ENCODE results near the gene DHRSX. TPM values are rescaled to one million over a fixed set of nuclear protein-coding genes. Genes with fewer than 3 reads are reported as not detected.

Gene DHRSX
- polyA plus RNA-seq, 2 of the 4 experiments (the other 2 are of a cell fraction) = 32.1 to 56.3 TPM

DNA sequence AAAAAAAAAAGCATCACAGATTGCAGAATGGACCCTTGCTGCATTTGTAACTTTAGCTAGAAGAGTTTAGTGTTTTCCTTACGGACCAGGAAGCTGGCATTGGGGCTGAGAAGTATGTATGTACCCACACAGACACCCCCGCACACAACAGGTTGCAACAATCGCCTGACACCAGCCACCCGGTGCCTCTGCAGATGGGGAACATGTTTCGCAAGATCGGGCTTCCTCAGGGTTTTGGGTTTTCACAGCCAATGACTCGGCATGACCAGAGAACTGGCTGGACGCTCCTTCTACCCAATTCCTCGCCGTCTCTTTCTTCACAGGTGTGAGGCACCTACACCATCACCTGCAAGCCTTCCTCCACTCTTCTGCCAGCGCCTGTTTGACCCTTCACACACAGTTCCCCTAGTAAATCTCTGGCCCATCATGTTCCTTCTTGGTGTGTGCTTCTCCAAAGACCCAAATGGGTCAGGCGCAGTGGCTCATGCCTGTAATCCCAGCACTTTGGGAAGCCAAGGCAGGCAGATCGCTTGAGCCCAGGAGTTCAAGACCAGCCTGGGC, 70.4 kb downstream of the DHRSX start:
- H3K9me3 ChIP-seq = no peaks in the 10 kb centered on the region
- TF ChIP-seq, protein P1, sequence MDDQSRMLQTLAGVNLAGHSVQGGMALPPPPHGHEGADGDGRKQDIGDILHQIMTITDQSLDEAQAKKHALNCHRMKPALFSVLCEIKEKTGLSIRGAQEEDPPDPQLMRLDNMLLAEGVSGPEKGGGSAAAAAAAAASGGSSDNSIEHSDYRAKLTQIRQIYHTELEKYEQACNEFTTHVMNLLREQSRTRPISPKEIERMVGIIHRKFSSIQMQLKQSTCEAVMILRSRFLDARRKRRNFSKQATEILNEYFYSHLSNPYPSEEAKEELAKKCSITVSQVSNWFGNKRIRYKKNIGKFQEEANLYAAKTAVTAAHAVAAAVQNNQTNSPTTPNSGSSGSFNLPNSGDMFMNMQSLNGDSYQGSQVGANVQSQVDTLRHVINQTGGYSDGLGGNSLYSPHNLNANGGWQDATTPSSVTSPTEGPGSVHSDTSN (IDR thresholded peaks at IDR 0.05) = no peak
- TF ChIP-seq CEBPB (IDR thresholded peaks at IDR 0.05) = peak in 1 of 2 experiments; percentile 48; a peak in 1 of 4 replicates
- FAIRE-seq = no peak
- no peak for DNase-seq (ENCODE audit: low read depth in 1 of 2, low spot score in 1 of 2)
- ATAC-seq = no peak
- ChIA-PET CTCF (no interaction called here), POLR2A (no interaction called here)
- no peak overlapping the region for H3K4me2 ChIP-seq
- 78% methylated on average over 13 of the region's 13 CpGs for WGBS (ENCODE audit: missing lambda C conversion rate)
- no peak overlapping the region for H3K4me3 ChIP-seq
- no peaks in the 10 kb centered on the region; the same call in 2 of the 3 replicates for H3K4me1 ChIP-seq
- H3K27ac ChIP-seq = peak overlapping the region in 1 of 2 experiments; percentile 54; a peak in 2 of 6 replicates

- Histone ChIP-seq H3K4me2 (no peak overlapping the region), H3K4me1 (no peaks in the 10 kb centered on the region; the same call in 2 of the 3 replicates), H3K9me3 (no peaks in the 10 kb centered on the region), H3K27ac (no peak overlapping the region), H3K4me3 (no peak overlapping the region)
- TF ChIP-seq MAZ (IDR thresholded peaks at IDR 0.05; ENCODE audit: borderline replicate concordance, low read depth, low read length) = no peak
- TF ChIP-seq, protein P2, sequence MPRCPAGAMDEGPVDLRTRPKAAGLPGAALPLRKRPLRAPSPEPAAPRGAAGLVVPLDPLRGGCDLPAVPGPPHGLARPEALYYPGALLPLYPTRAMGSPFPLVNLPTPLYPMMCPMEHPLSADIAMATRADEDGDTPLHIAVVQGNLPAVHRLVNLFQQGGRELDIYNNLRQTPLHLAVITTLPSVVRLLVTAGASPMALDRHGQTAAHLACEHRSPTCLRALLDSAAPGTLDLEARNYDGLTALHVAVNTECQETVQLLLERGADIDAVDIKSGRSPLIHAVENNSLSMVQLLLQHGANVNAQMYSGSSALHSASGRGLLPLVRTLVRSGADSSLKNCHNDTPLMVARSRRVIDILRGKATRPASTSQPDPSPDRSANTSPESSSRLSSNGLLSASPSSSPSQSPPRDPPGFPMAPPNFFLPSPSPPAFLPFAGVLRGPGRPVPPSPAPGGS (IDR thresholded peaks at IDR 0.05) = no peak
- WGBS (ENCODE audit: missing lambda C conversion rate) = 95% methylated on average over 5 of the region's 5 CpGs
- ChIA-PET POLR2A (no interaction called here), CTCF (no interaction called here)
- ATAC-seq = no peak
- no peak for DNase-seq (ENCODE audit: low read depth in 1 of 2, low spot score in 1 of 2)
- FAIRE-seq = no peak
Measured at GRCh38 chrX:2427737-2428136, 73.0 kb downstream of the DHRSX start.

DNA sequence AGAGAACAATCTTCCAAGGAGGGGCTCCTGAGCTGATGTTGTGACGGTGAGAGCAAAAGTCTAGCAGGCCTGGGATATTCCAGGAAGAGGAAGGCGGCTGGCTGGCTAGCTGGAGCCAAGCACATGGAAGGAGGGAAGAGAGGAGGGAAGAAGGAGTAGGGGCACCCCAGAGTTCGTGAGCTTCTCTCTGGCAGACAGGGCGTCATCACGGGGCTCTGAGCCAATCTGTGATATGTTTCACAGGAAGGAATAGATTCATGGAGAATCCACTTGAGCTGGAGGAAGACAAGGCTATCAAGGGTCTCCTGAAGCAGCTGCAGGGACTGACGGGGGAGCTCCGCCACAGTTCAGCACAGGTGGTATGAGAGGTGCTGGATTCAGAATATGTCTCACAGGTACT, 73.6 kb downstream of the DHRSX start:
- 90% methylated on average over 7 of the region's 7 CpGs for WGBS (ENCODE audit: missing lambda C conversion rate)
- Histone ChIP-seq H3K4me1 (no peaks in the 10 kb centered on the region; the same call in 2 of the 3 replicates), H3K4me2 (no peak overlapping the region), H3K4me3 (no peak overlapping the region), H3K27ac (no peak overlapping the region), H3K9me3 (no peaks in the 10 kb centered on the region)
- FAIRE-seq (no peak), ATAC-seq (no peak), DNase-seq (ENCODE audit: low read depth in 1 of 2, low spot score in 1 of 2) (no peak)
- ChIA-PET CTCF (no interaction called here), POLR2A (no interaction called here)
- TF ChIP-seq CHD2 (IDR thresholded peaks at IDR 0.05; ENCODE audit: low read length, partially characterized antibody) = no peak

GRCh38 chrX:2426289-2426882, 74.4 kb downstream of the DHRSX start:
- ATAC-seq (no peak), DNase-seq (ENCODE audit: low read depth in 1 of 2, low spot score in 1 of 2) (no peak), FAIRE-seq (no peak)
- Histone ChIP-seq H3K9me3 (no peaks in the 10 kb centered on the region), H3K4me3 (no peak overlapping the region), H3K27ac (no peak overlapping the region), H3K4me2 (no peak overlapping the region), H3K4me1 (no peaks in the 10 kb centered on the region; the same call in 2 of the 3 replicates)
- POLR2A ChIA-PET = no interaction called here
- CTCF ChIA-PET = no interaction called here
- TF ChIP-seq ZC3H11A (IDR thresholded peaks at IDR 0.05) = no peak
- TF ChIP-seq RAD21 (conservative IDR thresholded peaks at IDR 0.05 in 1 of 2, IDR thresholded peaks at IDR 0.05 in 1 of 2) = no peak
- TF ChIP-seq FOSB (CRISPR knock-in tag; IDR thresholded peaks at IDR 0.05) = no peak
- no peak for TF ChIP-seq CBX2 (IDR thresholded peaks at IDR 0.05; ENCODE audit: borderline replicate concordance, low read depth)
- no peak for TF ChIP-seq GATA3 (IDR thresholded peaks at IDR 0.05; ENCODE audit: borderline replicate concordance)
- TF ChIP-seq, protein P3, sequence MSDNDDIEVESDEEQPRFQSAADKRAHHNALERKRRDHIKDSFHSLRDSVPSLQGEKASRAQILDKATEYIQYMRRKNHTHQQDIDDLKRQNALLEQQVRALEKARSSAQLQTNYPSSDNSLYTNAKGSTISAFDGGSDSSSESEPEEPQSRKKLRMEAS (IDR thresholded peaks at IDR 0.05) = no peak
- TF ChIP-seq HOXA7 (CRISPR knock-in tag; IDR thresholded peaks at IDR 0.05) = no peak
- no peak for TF ChIP-seq FOSL2 (IDR thresholded peaks at IDR 0.05)
- no peak for TF ChIP-seq FOSL2 (CRISPR knock-in tag; IDR thresholded peaks at IDR 0.05)
- no peak for TF ChIP-seq RNF2 (IDR thresholded peaks at IDR 0.05; ENCODE audit: borderline replicate concordance, low read depth)
- TF ChIP-seq JUN (IDR thresholded peaks at IDR 0.05) = no peak
- TF ChIP-seq HOXB5 (CRISPR knock-in tag; IDR thresholded peaks at IDR 0.05) = no peak
- TF ChIP-seq ZFP36 (IDR thresholded peaks at IDR 0.05; ENCODE audit: borderline replicate concordance, partially characterized antibody) = no peak
- TF ChIP-seq RARB (CRISPR knock-in tag; IDR thresholded peaks at IDR 0.05) = no peak
- TF ChIP-seq, protein P4, sequence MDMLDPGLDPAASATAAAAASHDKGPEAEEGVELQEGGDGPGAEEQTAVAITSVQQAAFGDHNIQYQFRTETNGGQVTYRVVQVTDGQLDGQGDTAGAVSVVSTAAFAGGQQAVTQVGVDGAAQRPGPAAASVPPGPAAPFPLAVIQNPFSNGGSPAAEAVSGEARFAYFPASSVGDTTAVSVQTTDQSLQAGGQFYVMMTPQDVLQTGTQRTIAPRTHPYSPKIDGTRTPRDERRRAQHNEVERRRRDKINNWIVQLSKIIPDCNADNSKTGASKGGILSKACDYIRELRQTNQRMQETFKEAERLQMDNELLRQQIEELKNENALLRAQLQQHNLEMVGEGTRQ (IDR thresholded peaks at IDR 0.05) = no peak
- TF ChIP-seq POLR2A (IDR thresholded peaks at IDR 0.05; ENCODE audit: low read length) = no peak

All from A549 (cell line).